Measurements from ENCODE around the gene MGAT5. TPM values are rescaled to one million over a fixed set of nuclear protein-coding genes. Genes with fewer than 3 reads are reported as not detected.

MGAT5 gene
- total RNA-seq, 6 donors from 2014 or later = 25.3 to 65.5 (median 41.3) TPM

GRCh38 chr2:134227666-134228065, 26.2 kb upstream of the MGAT5 start:
- H3K27ac ChIP-seq = no peak overlapping the region
- H3K36me3 ChIP-seq = no peaks in the 10 kb centered on the region
- DNase-seq (no peak), ATAC-seq (ENCODE audit: low FRiP score in 2 of 2) (no peak)
- H3K9me3 ChIP-seq = no peaks in the 10 kb centered on the region
- H3K27me3 ChIP-seq = no peaks in the 10 kb centered on the region
- no peak overlapping the region for H3K4me3 ChIP-seq
- peaks cover 2 to 10% (median 3%) of the 10 kb centered on the region in 4 donors for H3K4me1 ChIP-seq
- 80 to 92% methylated on average over 3 of the region's 3 CpGs for WGBS, 2 donors
- TF ChIP-seq POLR2A (IDR thresholded peaks at IDR 0.05) = no peak
- no peak for TF ChIP-seq POLR2AphosphoS5 (IDR thresholded peaks at IDR 0.05)
- TF ChIP-seq, protein P1, sequence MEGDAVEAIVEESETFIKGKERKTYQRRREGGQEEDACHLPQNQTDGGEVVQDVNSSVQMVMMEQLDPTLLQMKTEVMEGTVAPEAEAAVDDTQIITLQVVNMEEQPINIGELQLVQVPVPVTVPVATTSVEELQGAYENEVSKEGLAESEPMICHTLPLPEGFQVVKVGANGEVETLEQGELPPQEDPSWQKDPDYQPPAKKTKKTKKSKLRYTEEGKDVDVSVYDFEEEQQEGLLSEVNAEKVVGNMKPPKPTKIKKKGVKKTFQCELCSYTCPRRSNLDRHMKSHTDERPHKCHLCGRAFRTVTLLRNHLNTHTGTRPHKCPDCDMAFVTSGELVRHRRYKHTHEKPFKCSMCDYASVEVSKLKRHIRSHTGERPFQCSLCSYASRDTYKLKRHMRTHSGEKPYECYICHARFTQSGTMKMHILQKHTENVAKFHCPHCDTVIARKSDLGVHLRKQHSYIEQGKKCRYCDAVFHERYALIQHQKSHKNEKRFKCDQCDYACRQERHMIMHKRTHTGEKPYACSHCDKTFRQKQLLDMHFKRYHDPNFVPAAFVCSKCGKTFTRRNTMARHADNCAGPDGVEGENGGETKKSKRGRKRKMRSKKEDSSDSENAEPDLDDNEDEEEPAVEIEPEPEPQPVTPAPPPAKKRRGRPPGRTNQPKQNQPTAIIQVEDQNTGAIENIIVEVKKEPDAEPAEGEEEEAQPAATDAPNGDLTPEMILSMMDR (IDR thresholded peaks at IDR 0.05) = no peak
- no peak for TF ChIP-seq EP300 (IDR thresholded peaks at IDR 0.05)

DNA sequence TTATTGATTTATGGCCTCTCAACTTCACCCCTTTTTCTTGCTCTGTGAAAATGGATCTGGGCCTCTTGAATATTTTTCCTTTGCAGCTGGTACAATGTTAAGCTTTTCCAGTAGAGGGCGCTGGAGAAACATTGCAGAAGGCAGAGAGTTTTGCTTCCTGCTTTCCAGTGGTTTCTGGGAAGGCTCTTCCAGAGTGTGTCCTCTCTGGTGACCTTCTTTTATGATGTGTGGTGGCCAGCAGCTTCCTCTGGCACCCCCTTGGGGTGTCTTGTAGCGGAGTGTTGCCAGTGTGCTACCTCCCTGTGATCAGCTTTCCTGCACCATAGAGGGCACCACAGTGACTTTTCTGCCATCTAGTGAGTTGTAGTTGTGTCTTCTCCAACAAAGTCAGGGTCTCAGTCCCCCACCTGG, 25.4 kb upstream of the MGAT5 start:
- Histone ChIP-seq H3K4me3 (no peak overlapping the region), H3K4me1 (peaks cover 4 to 14% (median 8%) of the 10 kb centered on the region in 4 donors), H3K9me3 (no peaks in the 10 kb centered on the region), H3K27me3 (no peaks in the 10 kb centered on the region), H3K36me3 (no peaks in the 10 kb centered on the region), H3K27ac (no peak overlapping the region)
- DNase-seq = no peak
- peak in 1 of 2 donors; percentile 39 for ATAC-seq (ENCODE audit: low FRiP score in 2 of 2)
- TF ChIP-seq EP300 (IDR thresholded peaks at IDR 0.05) (no peak), POLR2A (IDR thresholded peaks at IDR 0.05) (no peak), POLR2AphosphoS5 (IDR thresholded peaks at IDR 0.05) (no peak)
- TF ChIP-seq, protein P1 (IDR thresholded peaks at IDR 0.05) = peak in 2 of 6 experiments; percentile 32 to 44
- WGBS, 2 donors = 33 to 56% methylated on average over 1 to 2 of the region's 2 CpGs

GRCh38 chr2:134229540-134229939, 24.3 kb upstream of the MGAT5 start:
- H3K4me3 ChIP-seq = no peak overlapping the region
- H3K27me3 ChIP-seq = no peaks in the 10 kb centered on the region
- no peaks in the 10 kb centered on the region for H3K36me3 ChIP-seq
- no peak overlapping the region for H3K27ac ChIP-seq
- peaks cover 4 to 19% (median 8%) of the 10 kb centered on the region in 4 donors for H3K4me1 ChIP-seq
- ATAC-seq (ENCODE audit: low FRiP score in 2 of 2) (no peak), DNase-seq (no peak)
- WGBS, 2 donors = 90 to 93% methylated on average over 2 of the region's 2 CpGs
- H3K9me3 ChIP-seq = no peaks in the 10 kb centered on the region
- TF ChIP-seq, protein P1 (IDR thresholded peaks at IDR 0.05) = no peak
- TF ChIP-seq POLR2A (IDR thresholded peaks at IDR 0.05) (no peak), POLR2AphosphoS5 (IDR thresholded peaks at IDR 0.05) (no peak)

GRCh38 chr2:134230885-134231284, 23.0 kb upstream of the MGAT5 start:
- H3K36me3 ChIP-seq = no peaks in the 10 kb centered on the region
- H3K4me1 ChIP-seq = peaks cover 4 to 19% (median 8%) of the 10 kb centered on the region in 4 donors
- ATAC-seq (ENCODE audit: low FRiP score in 2 of 2) (no peak), DNase-seq (no peak)
- no peak overlapping the region for H3K4me3 ChIP-seq
- no peak overlapping the region for H3K27ac ChIP-seq
- no peaks in the 10 kb centered on the region for H3K27me3 ChIP-seq
- no peaks in the 10 kb centered on the region for H3K9me3 ChIP-seq
- TF ChIP-seq, protein P1 (IDR thresholded peaks at IDR 0.05) = no peak
- TF ChIP-seq POLR2A (IDR thresholded peaks at IDR 0.05) (no peak), EP300 (IDR thresholded peaks at IDR 0.05) (no peak), POLR2AphosphoS5 (IDR thresholded peaks at IDR 0.05) (no peak)

GRCh38 chr2:134231301-134231964, 22.4 kb upstream of the MGAT5 start:
- ATAC-seq (ENCODE audit: low FRiP score in 2 of 2) (no peak), DNase-seq (no peak)
- TF ChIP-seq EP300 (IDR thresholded peaks at IDR 0.05) = no peak
- TF ChIP-seq, protein P1 (IDR thresholded peaks at IDR 0.05) = no peak
- no peak for TF ChIP-seq POLR2AphosphoS5 (IDR thresholded peaks at IDR 0.05)
- TF ChIP-seq POLR2A (IDR thresholded peaks at IDR 0.05) = no peak
- Histone ChIP-seq H3K27me3 (no peaks in the 10 kb centered on the region), H3K4me3 (no peak overlapping the region), H3K4me1 (peaks cover 4 to 19% (median 8%) of the 10 kb centered on the region in 4 donors), H3K36me3 (no peaks in the 10 kb centered on the region), H3K9me3 (no peaks in the 10 kb centered on the region), H3K27ac (peak overlapping the region in 2 of 4 donors; percentile 40 to 44)
- WGBS, 2 donors = 87 to 93% methylated on average over 3 of the region's 3 CpGs
